Central memory CD8-positive, alpha-beta T cell (primary cell): Measurements from ENCODE around the gene ARL17A.
"Not testable (repeated sequence)": the region's sequence is repeated elsewhere in the genome, so short reads cannot be mapped to it uniquely, and the experiment has no call there.

Experiments
- ATAC-seq: fragments of 150-1000 bp; cut with Tn5 transposase; replicated peaks from 2 replicates; pipeline ENCODE4 v1.10.0; 2022; ENCODE audit warnings: mild to moderate bottlenecking, moderate FRiP score, moderate number of reproducible peaks; ENCODE audit not compliant: poor library complexity, severe bottlenecking; ENCODE audit errors: extremely low read depth
- DNase-seq, 2 donors: peaks; one replicate each; pipeline ENCODE4 v3.0.0; 2021; ENCODE audit warnings: low spot score in 2 of 2
- H3K27ac Mint-ChIP-seq: one replicate; pipeline ENCODE4 v1.8.0; 2022; ENCODE audit warnings: low read depth, mild to moderate bottlenecking, moderate library complexity, mixed read lengths
- H3K27me3 Mint-ChIP-seq: one replicate; pipeline ENCODE4 v1.8.0; 2022; ENCODE audit warnings: mixed read lengths
- H3K36me3 Mint-ChIP-seq: one replicate; pipeline ENCODE4 v1.8.0; 2022; ENCODE audit warnings: mild to moderate bottlenecking, moderate library complexity, mixed read lengths; ENCODE audit not compliant: insufficient read depth
- H3K4me1 Mint-ChIP-seq: one replicate; pipeline ENCODE4 v1.8.0; 2022; ENCODE audit warnings: mixed read lengths
- H3K4me3 Mint-ChIP-seq: one replicate; pipeline ENCODE4 v1.8.0; 2022; ENCODE audit warnings: mild to moderate bottlenecking, moderate library complexity, mixed read lengths
- H3K9me3 Mint-ChIP-seq: one replicate; pipeline ENCODE4 v1.8.0; 2022; ENCODE audit warnings: mixed read lengths

The ARL17A gene

DNA sequence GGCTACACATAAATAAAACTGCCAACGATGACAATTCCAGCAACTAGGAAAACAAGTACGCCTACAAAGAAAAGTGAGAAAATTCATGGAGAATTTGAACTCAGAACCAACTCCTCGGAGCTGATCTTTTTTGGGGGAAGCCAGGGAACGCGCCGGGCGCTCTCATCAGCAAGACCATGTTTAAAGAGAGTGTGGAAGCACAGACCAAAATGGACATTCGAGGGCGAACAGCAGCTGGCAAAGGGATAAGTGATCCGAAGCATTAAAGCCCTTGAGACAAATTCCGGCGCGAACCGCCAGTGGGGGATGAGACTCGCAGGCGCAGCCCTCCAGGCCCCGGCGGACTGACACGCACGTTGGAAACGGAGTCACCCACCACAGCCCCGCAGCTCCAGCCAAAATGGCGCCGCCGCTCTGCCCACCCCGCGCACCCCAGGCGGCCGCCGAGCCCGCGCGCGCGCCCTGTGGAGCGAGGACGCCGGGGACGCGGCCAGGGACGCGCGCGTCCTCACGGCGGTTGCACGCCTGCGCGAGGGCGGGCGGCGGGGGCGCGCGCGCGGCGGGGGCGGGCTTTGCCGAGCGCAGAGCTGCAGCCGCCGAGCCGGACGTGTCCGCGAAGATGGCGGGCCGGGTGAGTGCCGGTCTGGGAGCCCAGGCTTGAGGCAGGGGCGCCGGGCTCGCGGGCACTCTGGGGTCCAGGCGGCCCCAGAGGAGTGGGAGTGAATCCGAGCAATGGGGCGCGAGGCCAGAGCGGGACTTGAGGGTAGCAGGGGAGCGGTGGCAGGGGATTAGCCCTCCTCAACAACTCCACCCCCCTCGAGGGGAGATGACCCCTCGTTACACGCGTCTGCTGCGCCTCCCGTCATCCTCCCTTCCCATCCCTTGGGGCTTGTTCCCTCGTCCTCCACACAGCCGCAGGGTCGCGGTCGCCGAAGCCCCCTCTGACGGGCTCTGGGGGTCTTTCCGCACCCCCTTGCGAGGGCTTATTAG is 11.0 kb upstream of the ARL17A start, which contains the start of gene NSF:
TSS of gene NSF (plus strand) at position 513 of the 990 bp plus-strand sequence. CDS start at position 620, 107 bp downstream.
- not testable (repeated sequence) for H3K27me3 Mint-ChIP-seq, H3K4me3 Mint-ChIP-seq, DNase-seq, H3K36me3 Mint-ChIP-seq, H3K27ac Mint-ChIP-seq, H3K9me3 Mint-ChIP-seq, H3K4me1 Mint-ChIP-seq
- peak; percentile 90 for ATAC-seq

DNA sequence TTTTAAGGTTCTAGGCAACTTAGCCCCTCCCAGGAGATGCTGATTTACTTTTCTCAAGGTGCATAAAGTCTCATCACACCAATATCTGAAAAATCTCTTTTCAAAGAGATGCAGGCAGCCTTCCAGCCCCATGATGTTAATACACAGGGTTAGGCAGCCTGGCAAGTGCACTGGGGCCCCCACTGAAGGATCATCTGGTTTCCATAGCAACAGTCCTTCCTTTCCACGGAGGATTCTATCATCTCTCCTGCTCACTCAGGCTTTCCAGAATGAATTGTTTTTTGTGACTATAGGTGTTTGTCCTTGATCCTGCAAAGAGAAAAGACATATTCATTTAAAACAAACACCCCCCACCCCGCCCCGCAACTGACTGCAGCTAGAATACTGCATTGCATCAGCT is 6.0 kb upstream of the ARL17A start:
- H3K4me1 Mint-ChIP-seq, H3K36me3 Mint-ChIP-seq, DNase-seq, H3K4me3 Mint-ChIP-seq, ATAC-seq, H3K9me3 Mint-ChIP-seq, H3K27ac Mint-ChIP-seq, H3K27me3 Mint-ChIP-seq: not testable (repeated sequence)

DNA sequence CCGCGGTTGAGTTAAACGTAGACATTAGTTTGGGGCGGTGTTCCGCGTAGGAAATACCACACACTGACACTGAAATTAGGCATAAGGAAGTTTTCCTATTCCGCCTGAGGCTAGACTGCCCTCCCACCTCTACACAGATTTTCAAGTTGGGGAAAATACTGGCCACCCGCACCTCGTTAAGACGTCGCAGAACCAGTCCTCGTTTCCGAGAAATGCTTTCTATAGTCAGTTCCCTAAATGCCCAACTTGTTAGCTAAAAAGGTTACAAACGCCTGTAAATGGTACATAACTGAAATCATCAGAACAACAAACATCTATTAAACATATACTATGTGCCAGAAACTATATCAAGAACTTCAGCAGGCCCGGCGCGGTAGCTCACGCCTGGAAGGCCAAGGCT is 591 bp upstream of the ARL17A start:
- not testable (repeated sequence) for H3K9me3 Mint-ChIP-seq, H3K36me3 Mint-ChIP-seq, H3K27ac Mint-ChIP-seq, DNase-seq, ATAC-seq, H3K27me3 Mint-ChIP-seq, H3K4me1 Mint-ChIP-seq, H3K4me3 Mint-ChIP-seq

GRCh38 chr17:46571796-46572195 is 7.7 kb downstream of the ARL17A start:
- H3K27ac Mint-ChIP-seq, H3K4me1 Mint-ChIP-seq, DNase-seq, H3K27me3 Mint-ChIP-seq, H3K4me3 Mint-ChIP-seq, H3K9me3 Mint-ChIP-seq, H3K36me3 Mint-ChIP-seq, ATAC-seq: not testable (repeated sequence)

- ATAC-seq, H3K27ac Mint-ChIP-seq, H3K9me3 Mint-ChIP-seq: not testable (repeated sequence)
Observed at GRCh38 chr17:46566980-46567379, 12.5 kb downstream of the ARL17A start.

GRCh38 chr17:46566284-46566683 is 13.2 kb downstream of the ARL17A start:
- H3K4me1 Mint-ChIP-seq, H3K4me3 Mint-ChIP-seq, H3K27ac Mint-ChIP-seq, DNase-seq, H3K9me3 Mint-ChIP-seq, ATAC-seq, H3K27me3 Mint-ChIP-seq, H3K36me3 Mint-ChIP-seq: not testable (repeated sequence)

More at GRCh38 chr17:46566980-46567379, 12.5 kb downstream of the ARL17A start:
- H3K36me3 Mint-ChIP-seq, H3K4me1 Mint-ChIP-seq, H3K4me3 Mint-ChIP-seq, H3K27me3 Mint-ChIP-seq, DNase-seq: not testable (repeated sequence)

GRCh38 chr17:46560048-46560447 is 19.4 kb downstream of the ARL17A start:
- not testable (repeated sequence) for H3K36me3 Mint-ChIP-seq, H3K27me3 Mint-ChIP-seq, DNase-seq, H3K4me1 Mint-ChIP-seq, H3K4me3 Mint-ChIP-seq, H3K9me3 Mint-ChIP-seq, ATAC-seq, H3K27ac Mint-ChIP-seq

GRCh38 chr17:46559155-46559554 is 20.3 kb downstream of the ARL17A start:
- not testable (repeated sequence) for H3K27ac Mint-ChIP-seq, H3K9me3 Mint-ChIP-seq, H3K4me3 Mint-ChIP-seq, H3K36me3 Mint-ChIP-seq, ATAC-seq, H3K27me3 Mint-ChIP-seq, H3K4me1 Mint-ChIP-seq, DNase-seq

GRCh38 chr17:46548607-46549006 is 30.9 kb downstream of the ARL17A start:
- not testable (repeated sequence) for H3K27ac Mint-ChIP-seq, H3K9me3 Mint-ChIP-seq, H3K27me3 Mint-ChIP-seq, ATAC-seq, H3K36me3 Mint-ChIP-seq, H3K4me1 Mint-ChIP-seq, H3K4me3 Mint-ChIP-seq
- peak in 1 of 2 donors; percentile 10 for DNase-seq

DNA sequence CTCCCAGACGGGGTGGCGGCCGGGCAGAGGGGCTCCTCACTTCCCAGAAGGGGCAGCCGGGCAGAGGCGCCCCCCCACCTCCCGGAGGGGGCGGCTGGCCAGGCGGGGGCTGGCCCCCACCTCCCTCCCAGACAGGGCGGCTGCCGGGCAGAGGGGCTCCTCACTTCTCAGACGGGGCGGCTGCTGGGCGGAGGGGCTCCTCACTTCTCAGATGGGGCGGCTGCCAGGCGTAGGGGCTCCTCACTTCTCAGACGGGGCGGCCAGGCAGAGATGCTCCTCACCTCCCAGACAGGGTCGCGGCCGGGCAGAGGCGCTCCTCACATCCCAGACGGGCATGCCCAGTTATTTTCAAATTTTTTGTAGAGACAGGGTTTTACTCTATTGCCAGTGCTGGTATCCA is 44.8 kb downstream of the ARL17A start:
- H3K27ac Mint-ChIP-seq: not testable (repeated sequence)

DNA sequence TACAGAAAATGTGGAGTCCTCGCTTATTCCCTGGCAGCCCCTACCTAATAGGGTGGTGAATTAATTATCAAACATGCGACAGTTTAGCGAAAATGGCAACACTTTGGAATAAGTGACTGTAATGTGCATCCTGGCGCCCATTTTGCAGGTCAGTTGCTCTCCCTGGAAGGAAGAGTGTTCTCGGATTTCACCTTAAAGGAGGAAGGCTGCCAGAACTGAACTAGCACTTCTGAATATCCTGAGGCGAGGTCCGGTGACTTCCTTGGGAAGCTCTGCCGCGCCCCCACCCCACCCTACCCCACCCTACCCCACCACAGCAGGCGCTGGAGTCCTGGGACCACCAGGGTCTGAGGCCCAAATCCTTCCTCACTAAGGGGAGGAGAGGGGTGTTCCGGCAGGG is 67.3 kb downstream of the ARL17A start, which contains the start of gene LRRC37A2:
TSS of gene LRRC37A2 (plus strand) at position 301 of the 400 bp plus-strand sequence. CDS start 245 bp downstream, outside the sequence.
- DNase-seq, H3K27ac Mint-ChIP-seq, H3K27me3 Mint-ChIP-seq, H3K9me3 Mint-ChIP-seq, H3K4me1 Mint-ChIP-seq, ATAC-seq, H3K36me3 Mint-ChIP-seq, H3K4me3 Mint-ChIP-seq: not testable (repeated sequence)

More for the DNA sequence above, 44.8 kb downstream of the ARL17A start:
- not testable (repeated sequence) for H3K27me3 Mint-ChIP-seq, DNase-seq, H3K9me3 Mint-ChIP-seq, H3K4me3 Mint-ChIP-seq, H3K4me1 Mint-ChIP-seq, H3K36me3 Mint-ChIP-seq, ATAC-seq

DNA sequence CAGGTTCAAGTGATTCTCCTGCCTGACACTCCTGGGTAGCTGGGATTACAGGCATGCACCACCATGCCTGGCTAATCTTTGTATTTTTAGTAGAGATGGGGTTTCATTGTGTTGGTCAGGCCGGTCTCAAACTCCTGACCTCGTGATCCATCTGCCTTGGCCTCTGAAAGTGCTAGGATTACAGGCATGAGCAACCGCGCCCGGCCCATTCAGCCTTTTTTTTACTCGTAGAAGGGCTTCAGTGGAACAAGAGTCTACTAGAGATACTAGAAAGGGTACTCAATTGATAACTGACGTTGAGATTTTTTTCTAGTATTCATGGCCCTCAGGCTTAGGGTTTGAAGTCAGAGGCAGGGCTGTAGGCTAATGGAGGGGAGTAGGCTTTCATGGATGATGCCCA is 73.6 kb downstream of the ARL17A start:
- not testable (repeated sequence) for DNase-seq, H3K27ac Mint-ChIP-seq, H3K27me3 Mint-ChIP-seq, H3K9me3 Mint-ChIP-seq, H3K36me3 Mint-ChIP-seq, ATAC-seq, H3K4me1 Mint-ChIP-seq, H3K4me3 Mint-ChIP-seq
